Fibroblast of lung (primary cell): Measurements from ENCODE around the gene IKBKG. TPM values are rescaled to one million over a fixed set of nuclear protein-coding genes. Genes with fewer than 3 reads are reported as not detected.

Experiments
- DNase-seq, 2 donors: peaks; one replicate each; pipeline versions ENCODE4 v3.0.0 to v3.0.0-alpha.2; 2010; ENCODE audit warnings: low read depth in 2 of 2
- H2AFZ ChIP-seq: 2 replicates; pipeline ENCODE4 v1.5.1; 2012; ENCODE audit warnings: low read length, control low read depth, inconsistent platforms
- H3K27ac ChIP-seq: 2 replicates; pipeline ENCODE4 v1.5.1; 2011; ENCODE audit warnings: low read length, control low read depth; ENCODE audit not compliant: insufficient read depth
- H3K27me3 ChIP-seq: 2 replicates; pipeline ENCODE4 v1.5.1; 2011; ENCODE audit warnings: mild to moderate bottlenecking, low read length; ENCODE audit not compliant: control insufficient read depth, insufficient read depth
- H3K36me3 ChIP-seq: 2 replicates; pipeline ENCODE4 v1.5.1; 2011; ENCODE audit warnings: low read length; ENCODE audit not compliant: control insufficient read depth, insufficient read depth
- H3K4me1 ChIP-seq: 2 replicates; pipeline ENCODE4 v1.5.1; 2011; ENCODE audit warnings: low read length; ENCODE audit not compliant: control insufficient read depth, insufficient read depth; ENCODE audit errors: extremely low read depth
- H3K4me2 ChIP-seq: 2 replicates; pipeline ENCODE4 v1.5.1; 2011; ENCODE audit warnings: low read length, control low read depth; ENCODE audit not compliant: insufficient read depth; ENCODE audit errors: extremely low read depth
- H3K4me3 ChIP-seq, 4 experiments: fragments of 200-600 bp in 1 of 4; sonication (generic) in 1 of 4; replicated peaks in 1 of 4; 2 replicates each; pipeline ENCODE4 v1.5.1; 2011 to 2016; ENCODE audit warnings: low read length in 4 of 4, low read depth in 3 of 4, mild to moderate bottlenecking in 3 of 4, control low read depth in 2 of 4, inconsistent platforms in 1 of 4, mixed read lengths in 1 of 4; ENCODE audit not compliant: insufficient read depth in 1 of 4; ENCODE audit errors: control extremely low read depth in 1 of 4
- H3K79me2 ChIP-seq: 2 replicates; pipeline ENCODE4 v1.5.1; 2012; ENCODE audit warnings: mild to moderate bottlenecking, low read length, inconsistent platforms; ENCODE audit not compliant: control insufficient read depth, insufficient read depth
- H3K9ac ChIP-seq: 2 replicates; pipeline ENCODE4 v1.5.1; 2011; ENCODE audit warnings: mild to moderate bottlenecking, low read length, control low read depth; ENCODE audit not compliant: insufficient read depth
- H3K9me3 ChIP-seq: 2 replicates; pipeline ENCODE4 v1.5.1; 2012; ENCODE audit warnings: low read depth, low read length; ENCODE audit not compliant: control insufficient read depth, insufficient read depth
- H4K20me1 ChIP-seq: 2 replicates; pipeline ENCODE4 v1.5.1; 2011; ENCODE audit warnings: low read length; ENCODE audit not compliant: control insufficient read depth, insufficient read depth; ENCODE audit errors: extremely low read depth
- CTCF ChIP-seq, 2 donors: IDR thresholded peaks in 1 of 2; conservative IDR thresholded peaks in 1 of 2; 1 replicate in 1 of 2; 2 replicates in 1 of 2; pipeline ENCODE4 v1.5.1; 2011 to 2012; ENCODE audit warnings: low read length in 2 of 2, control low read depth in 1 of 2, inconsistent platforms in 1 of 2, low read depth in 1 of 2, mild to moderate bottlenecking in 1 of 2
- EZH2 ChIP-seq: IDR thresholded peaks from 2 replicates; pipeline ENCODE4 v1.5.1; 2012; ENCODE audit warnings: low read length, control low read depth, mild to moderate bottlenecking; ENCODE audit errors: missing control alignments
- polyA plus RNA-seq, 2 donors: library from polyadenylated mRNA; depleted of rRNA in 1 of 2; stranded (reverse) in 1 of 2; unstranded in 1 of 2; fragments of >200 nt; gene quantifications; 2 replicates each; pipeline ENCODE4 v1.2.1, GENCODE V29; 2011 to 2012; ENCODE audit warnings: missing spikeins in 1 of 2
- total RNA-seq: library from RNA; depleted of rRNA; stranded (reverse); fragments of >200 nt; gene quantifications from 2 replicates; pipeline ENCODE4 v1.2.1, GENCODE V29; 2014

IKBKG gene
- total and polyA plus RNA-seq, 2 donors (not counting 1 experiment from before 2014, with no cell fraction given): 14.8 to 20.1 TPM

- Histone ChIP-seq H3K9ac (no peak overlapping the region), H3K27ac (no peak overlapping the region), H2AFZ (no peak overlapping the region), H3K9me3 (no peaks in the 10 kb centered on the region), H3K4me3 (no peak overlapping the region), H3K4me2 (no peak overlapping the region), H3K79me2 (no peaks in the 10 kb centered on the region), H3K4me1 (no peaks in the 10 kb centered on the region), H3K27me3 (peaks cover 4% of the 10 kb centered on the region), H4K20me1 (no peaks in the 10 kb centered on the region), H3K36me3 (no peaks in the 10 kb centered on the region)
- TF ChIP-seq EZH2 (no peak), CTCF (conservative IDR thresholded peaks at IDR 0.05 in 1 of 2, IDR thresholded peaks at IDR 0.05 in 1 of 2; ENCODE audit: low read depth in 1 of 2, low read length in 2 of 2) (no peak)
- DNase-seq: no peak
Measured at GRCh38 chrX:154599531-154599930, 52.1 kb downstream of the IKBKG start.

GRCh38 chrX:154600759-154601374, 53.4 kb downstream of the IKBKG start:
- no peak for TF ChIP-seq EZH2
- no peak for TF ChIP-seq CTCF (conservative IDR thresholded peaks at IDR 0.05 in 1 of 2, IDR thresholded peaks at IDR 0.05 in 1 of 2; ENCODE audit: low read depth in 1 of 2, low read length in 2 of 2)
- peak in 1 of 2 donors; percentile 84 for DNase-seq
- H3K4me3 ChIP-seq: no peak overlapping the region
- H3K4me1 ChIP-seq: no peaks in the 10 kb centered on the region
- H3K36me3 ChIP-seq: no peaks in the 10 kb centered on the region
- no peak overlapping the region for H3K9ac ChIP-seq
- H3K4me2 ChIP-seq: no peak overlapping the region
- H3K27ac ChIP-seq: no peak overlapping the region
- H2AFZ ChIP-seq: no peak overlapping the region
- H3K9me3 ChIP-seq: no peaks in the 10 kb centered on the region
- H3K79me2 ChIP-seq: no peaks in the 10 kb centered on the region
- H3K27me3 ChIP-seq: no peaks in the 10 kb centered on the region
- no peaks in the 10 kb centered on the region for H4K20me1 ChIP-seq

GRCh38 chrX:154602226-154602625, 54.8 kb downstream of the IKBKG start:
- Histone ChIP-seq H2AFZ (no peak overlapping the region), H3K27ac (no peak overlapping the region), H3K9me3 (no peaks in the 10 kb centered on the region), H3K27me3 (no peaks in the 10 kb centered on the region), H3K4me2 (no peak overlapping the region), H3K4me3 (no peak overlapping the region), H3K79me2 (no peaks in the 10 kb centered on the region), H3K4me1 (no peaks in the 10 kb centered on the region), H3K9ac (no peak overlapping the region), H4K20me1 (no peaks in the 10 kb centered on the region), H3K36me3 (no peaks in the 10 kb centered on the region)
- DNase-seq: no peak
- TF ChIP-seq CTCF (conservative IDR thresholded peaks at IDR 0.05 in 1 of 2, IDR thresholded peaks at IDR 0.05 in 1 of 2; ENCODE audit: low read depth in 1 of 2, low read length in 2 of 2): no peak
- no peak for TF ChIP-seq EZH2
